GM18499 (cell line): ENCODE measurements around the gene RECQL.

ENCODE experiments used
- ATAC-seq: cut with Tn5 transposase; IDR thresholded peaks from one replicate; pipeline ENCODE4 v1.9.1; 2021; ENCODE audit warnings: moderate number of reproducible peaks; ENCODE audit not compliant: insufficient read depth, unreplicated experiment

RECQL gene, protein sequence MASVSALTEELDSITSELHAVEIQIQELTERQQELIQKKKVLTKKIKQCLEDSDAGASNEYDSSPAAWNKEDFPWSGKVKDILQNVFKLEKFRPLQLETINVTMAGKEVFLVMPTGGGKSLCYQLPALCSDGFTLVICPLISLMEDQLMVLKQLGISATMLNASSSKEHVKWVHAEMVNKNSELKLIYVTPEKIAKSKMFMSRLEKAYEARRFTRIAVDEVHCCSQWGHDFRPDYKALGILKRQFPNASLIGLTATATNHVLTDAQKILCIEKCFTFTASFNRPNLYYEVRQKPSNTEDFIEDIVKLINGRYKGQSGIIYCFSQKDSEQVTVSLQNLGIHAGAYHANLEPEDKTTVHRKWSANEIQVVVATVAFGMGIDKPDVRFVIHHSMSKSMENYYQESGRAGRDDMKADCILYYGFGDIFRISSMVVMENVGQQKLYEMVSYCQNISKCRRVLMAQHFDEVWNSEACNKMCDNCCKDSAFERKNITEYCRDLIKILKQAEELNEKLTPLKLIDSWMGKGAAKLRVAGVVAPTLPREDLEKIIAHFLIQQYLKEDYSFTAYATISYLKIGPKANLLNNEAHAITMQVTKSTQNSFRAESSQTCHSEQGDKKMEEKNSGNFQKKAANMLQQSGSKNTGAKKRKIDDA

DNA sequence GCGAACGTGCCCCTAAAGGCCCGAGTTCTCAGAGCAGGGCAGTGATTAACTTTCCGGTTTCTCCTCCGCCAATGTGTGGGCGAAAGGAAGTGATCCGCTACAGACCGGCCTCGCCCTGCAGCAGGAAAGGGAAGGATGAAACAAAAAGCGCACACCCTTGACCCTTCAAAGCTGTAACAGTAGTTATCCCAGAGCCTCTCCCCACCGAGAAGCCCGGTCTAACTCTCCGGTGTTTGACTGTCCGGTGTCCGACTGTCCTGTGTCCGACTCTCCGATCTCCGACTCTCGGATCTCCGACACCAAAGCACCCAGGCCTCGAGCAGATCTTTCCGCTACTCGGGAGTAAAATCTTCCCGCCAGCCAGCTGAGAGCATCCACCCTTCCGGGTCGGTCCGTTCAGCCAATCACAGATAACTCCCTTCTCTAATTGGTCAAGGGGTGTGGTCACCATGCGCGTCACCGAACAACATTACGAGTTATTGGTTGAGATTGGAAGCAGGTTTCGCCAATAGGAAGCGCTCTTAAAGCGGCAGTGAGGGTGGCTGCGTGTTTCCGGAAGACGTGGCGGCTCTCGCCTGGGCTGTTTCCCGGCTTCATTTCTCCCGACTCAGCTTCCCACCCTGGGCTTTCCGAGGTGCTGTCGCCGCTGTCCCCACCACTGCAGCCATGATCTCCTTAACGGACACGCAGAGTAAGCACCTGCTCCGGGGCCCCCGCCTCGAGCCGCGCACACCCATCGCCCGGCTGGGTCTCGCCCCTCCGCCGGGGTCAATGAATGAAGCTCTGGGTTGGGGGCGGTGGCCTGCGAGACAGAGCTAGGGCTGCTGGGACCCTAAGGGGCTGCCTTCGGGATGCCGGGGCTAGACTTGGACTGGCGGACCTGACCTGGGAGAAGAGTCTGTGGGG lies at the start of gene RECQL, which contains the start of gene GOLT1B:
Gene RECQL (minus strand): TSS at position 378 of the 906 bp plus-strand sequence. CDS start 2,065 bp downstream, outside the sequence.
Gene GOLT1B (plus strand): TSS at position 532 of the 906 bp plus-strand sequence. CDS start 135 bp downstream, at position 667.
- ATAC-seq: peak; percentile 99

DNA sequence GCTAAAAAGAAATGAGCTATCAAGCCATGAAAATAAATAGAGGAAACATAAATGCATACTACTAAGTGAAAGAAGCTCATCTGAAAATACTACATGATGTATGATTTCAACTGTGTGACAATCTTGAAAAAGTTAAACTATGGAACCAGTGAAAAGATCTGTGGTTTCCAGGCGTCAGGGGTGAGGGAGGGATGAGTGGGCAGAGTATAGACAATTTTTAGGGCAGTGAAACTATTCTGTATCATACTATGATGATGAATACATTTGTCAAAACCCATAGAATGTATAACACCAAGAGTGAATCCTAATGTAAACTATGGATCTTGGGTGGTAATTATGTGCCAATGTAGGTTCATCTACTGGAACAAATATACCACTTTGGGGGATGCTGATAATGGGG lies 46.0 kb upstream of the RECQL start:
- no peak for ATAC-seq

DNA sequence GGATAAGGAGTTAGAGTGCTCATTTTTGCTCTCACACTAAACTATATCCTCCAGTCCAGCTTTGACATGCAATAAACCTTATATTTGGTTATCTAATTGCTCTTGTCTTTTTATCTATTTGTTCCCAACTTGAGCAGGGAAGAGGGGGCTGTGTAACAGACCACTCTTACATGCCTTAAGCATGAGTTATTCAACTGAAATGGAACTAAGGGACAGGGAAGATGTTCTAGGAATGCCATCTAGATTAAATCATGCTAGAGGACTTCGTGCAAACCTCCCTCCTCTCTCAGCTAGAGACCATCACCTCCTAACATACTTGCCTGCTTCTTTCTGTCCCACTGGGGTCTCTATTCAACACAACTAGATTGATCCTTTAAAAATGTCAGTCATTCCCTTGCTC lies 45.3 kb upstream of the RECQL start:
- ATAC-seq: no peak

DNA sequence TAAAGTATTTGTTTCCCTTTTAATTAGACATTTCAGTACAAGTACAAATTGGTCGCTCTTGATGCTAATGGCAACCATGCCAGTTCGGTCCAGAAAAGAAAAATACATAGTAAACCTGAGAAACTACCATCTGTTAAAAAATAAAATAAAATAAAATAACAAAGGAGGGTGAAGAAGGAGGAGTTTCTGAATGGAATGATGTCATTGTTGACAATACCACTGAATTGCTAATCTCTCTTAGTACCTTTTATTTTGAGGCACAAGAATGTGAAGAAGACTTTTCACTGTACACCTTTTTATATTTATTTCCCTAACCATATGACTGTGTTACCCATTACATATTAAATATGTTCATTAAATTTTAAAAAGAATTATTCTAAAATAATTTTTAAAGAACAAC lies 44.1 kb upstream of the RECQL start:
- ATAC-seq: no peak

DNA sequence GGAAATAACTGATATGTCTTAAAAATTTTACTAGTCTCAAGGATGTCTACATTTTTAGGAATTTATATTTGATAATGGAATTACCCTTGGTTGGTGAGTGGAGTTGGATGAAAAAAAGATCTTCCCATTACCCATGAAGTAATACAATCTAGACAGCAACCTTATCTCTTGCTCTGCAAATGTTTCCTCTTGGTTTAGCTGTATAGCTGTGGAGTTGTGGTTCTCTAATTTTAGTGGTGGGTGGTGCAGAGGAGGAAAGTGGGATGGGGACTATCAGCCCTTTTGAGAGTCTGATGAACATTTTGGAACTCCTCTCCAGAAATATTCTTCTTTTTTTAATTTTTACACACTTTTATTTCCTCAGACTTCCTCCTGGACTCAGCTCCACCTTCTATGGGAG lies 41.7 kb upstream of the RECQL start:
- no peak for ATAC-seq

DNA sequence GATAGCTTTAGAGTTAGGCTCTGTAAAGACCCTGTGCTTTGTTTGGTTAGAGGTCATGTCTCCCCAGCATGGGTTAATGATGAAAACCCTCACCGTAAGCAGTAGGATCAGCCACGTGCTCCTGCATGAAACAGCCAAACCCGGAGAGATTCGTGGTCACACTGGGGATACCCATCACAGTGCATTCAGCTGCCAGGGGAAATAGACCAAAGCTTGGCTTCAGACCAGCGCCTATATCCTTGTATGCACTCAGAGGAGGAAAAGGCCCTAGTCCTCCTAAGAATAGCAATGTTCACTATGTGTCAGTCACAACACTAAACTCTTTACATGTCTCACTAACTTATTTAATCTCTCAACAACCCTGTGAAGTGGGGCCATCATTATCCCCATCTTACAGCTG lies 41.0 kb upstream of the RECQL start:
- no peak for ATAC-seq

DNA sequence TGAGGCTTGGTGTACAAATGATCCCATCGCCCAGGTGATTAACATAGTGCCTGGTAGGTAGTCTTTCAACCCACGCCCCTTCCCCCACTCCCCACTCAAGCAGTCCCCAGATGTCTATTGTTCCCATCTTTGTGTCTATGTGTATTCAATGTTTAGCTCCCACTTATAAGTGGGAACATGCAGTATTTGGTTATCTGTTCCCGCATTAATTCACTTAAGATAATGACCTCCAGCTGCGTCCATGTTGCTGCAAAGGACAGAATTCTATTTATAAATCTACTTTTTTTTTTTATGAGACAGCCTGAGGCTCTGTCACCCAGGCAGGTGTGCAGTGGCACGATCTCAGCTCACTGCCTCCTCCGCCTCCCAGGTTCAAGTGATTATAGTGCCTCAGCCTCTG lies 40.3 kb upstream of the RECQL start:
- no peak for ATAC-seq

DNA sequence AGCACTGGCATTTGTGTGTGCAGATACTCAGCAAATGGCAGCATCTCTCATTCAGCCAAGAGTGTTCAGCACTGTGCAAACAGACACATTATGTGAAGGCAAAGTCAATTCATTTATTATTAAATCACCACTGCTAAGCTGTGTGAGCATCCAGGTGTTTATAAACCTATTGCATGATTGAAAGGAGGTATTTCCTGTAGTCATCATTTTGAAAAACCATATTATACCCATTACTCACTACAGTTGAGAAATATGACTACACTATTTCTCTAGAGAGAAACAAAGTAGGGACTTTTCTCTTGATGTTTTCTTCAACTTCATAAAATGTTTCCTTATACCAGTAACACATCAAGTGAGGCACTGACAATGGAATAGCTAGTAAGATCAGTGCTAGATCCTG lies 38.4 kb upstream of the RECQL start:
- ATAC-seq: no peak

DNA sequence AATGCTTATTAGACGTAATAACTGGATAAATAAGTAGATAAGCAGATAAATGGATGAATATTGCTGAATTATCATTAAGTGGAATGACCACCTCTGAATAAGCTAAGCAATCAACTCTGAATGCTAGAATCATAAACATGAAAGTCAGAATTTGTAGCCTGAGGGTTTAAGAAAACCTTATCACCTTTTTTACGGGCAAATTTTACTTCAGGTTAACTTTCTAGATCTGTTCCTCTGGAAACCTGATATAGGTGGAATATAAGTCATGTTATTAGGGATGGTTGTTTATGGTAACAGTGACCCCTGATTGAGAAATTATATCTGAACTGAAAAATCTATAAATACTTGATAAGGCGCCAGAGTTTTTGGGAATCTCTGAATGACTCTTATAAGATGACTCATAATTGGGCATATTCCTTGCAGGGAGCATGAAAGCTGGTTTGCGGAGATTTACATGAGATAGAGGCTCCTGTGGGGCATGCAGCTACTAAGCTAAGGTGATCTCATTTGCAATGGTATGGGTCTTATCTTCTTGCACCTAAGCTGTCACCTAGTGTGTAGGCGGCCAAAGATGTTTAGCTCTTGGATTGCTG lies 36.7 kb upstream of the RECQL start:
- ATAC-seq: no peak

DNA sequence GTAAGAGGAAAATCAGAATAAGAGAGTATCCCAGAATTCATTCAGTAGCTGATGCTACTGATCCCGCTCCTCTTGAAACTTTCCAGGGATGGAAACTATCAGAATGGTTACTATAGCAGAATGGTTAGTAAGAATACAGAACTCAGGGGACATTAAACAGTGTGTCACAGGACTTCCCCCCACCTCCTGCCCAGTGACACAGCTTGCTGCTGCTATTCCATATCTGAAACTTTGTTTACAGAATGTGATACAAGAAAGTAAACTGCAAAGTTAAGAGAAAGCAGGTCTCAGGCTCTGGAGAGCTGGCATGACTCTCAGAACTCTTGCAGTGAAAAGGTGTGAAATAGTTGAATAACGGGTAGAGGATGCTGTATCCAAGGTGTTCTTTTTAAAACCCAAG lies 28.0 kb upstream of the RECQL start:
- no peak for ATAC-seq

DNA sequence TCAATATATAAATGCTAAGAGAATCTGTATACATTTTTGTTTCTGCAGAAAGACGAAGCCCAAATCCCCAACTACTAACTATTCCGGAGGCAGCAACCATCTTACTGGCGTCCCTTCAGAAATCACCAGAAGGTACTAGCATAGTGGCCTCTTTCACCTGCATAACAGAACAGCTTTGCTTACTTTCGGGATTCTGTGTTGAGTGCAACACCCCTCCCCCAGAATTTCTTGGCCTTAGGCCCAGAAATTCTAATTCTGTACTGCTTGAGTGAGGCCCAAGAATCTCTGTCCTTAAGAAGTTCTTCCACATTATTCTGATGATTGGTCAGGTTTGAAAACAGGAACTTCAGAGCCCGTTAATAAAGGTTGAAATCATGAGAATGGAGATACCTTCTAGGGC lies 27.5 kb upstream of the RECQL start:
- ATAC-seq: no peak

DNA sequence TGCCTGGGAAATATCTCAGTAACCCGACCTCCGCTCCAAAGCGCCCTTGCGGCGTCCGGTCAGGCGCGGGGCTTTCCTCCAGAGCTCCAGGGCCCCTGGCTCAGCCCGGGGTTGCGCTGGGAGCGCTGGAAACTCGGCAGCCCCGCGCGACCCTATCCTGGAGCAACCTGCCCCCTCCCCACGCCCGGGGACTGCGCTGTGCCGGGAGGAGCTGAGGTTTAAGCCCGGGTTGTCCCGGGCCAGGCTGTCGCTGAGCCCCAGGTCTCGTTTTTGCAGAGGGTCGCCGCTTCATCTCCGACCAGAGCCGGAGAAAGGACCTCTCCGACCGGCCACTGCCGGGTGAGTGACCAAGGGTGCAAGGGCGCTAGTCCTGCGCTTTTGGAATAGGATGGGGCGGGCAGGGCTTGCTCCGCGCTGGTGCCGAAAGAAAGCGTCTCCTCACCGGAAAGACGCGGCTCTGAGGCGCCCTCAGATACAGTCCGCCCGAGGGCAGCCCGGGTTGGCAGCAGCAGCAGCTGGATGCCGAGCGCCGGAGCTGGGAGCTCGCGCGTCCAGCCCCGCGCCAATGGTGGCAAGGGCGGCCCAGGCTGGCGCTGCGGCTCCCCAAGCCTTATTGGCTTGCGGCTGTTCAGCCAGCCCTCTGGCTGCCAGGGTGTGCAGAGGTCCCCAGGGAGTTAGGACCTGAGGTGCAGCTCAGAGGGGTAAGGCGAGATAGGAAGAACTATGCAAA lies 26.2 kb upstream of the RECQL start:
- peak; percentile 91 for ATAC-seq

DNA sequence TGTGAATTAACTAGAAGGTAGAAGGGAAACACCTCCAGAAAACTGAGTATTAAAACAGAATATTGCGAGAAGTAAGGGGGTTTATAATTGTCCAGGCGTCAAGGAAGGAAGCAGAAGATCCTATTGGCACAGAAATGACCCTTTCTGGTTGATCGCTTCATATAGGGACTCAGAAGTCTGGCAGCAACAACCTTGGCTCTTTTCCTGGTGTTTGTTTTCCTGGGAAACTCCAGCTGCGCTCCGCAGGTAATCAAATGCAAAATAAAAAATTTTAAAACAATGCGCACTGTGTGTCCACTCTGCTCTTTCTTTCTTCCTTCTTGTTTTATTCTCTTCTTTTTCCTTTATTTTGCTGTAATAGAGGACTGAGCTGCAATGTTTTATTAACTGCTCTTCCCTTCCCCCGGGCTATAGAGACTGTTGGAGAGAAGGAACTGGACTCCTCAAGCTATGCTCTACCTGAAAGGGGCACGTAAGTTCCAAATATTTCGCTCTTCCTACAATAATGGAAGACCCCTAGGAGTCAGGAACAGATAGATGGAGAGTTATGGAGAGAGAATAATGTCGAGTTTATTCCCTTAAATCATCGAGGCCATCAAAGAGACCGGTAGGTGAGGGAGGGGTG lies 25.4 kb upstream of the RECQL start:
- ATAC-seq: no peak

DNA sequence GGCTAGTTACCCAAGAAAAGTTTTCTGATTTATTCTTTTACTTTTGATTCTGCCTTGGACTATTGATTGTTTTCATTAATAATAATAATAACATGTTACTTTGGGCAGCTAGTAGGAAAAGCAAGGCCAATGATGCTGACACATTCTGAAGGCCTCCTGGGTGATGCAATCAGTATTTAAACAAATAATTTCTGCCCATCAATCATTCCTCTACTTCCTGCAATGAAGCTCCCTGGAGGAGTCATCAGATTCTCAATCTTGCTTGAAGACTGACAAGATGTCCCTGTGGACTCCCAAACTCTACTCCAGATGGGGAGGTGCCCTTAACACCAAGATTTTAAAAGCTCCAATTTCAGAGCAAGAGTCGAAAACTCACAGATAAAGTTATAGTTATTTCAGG lies 24.6 kb upstream of the RECQL start, which contains the start of gene SPX:
Gene SPX (plus strand): TSS at position 244 of the 400 bp plus-strand sequence. CDS start 177 bp downstream, outside the sequence.
- ATAC-seq: no peak

DNA sequence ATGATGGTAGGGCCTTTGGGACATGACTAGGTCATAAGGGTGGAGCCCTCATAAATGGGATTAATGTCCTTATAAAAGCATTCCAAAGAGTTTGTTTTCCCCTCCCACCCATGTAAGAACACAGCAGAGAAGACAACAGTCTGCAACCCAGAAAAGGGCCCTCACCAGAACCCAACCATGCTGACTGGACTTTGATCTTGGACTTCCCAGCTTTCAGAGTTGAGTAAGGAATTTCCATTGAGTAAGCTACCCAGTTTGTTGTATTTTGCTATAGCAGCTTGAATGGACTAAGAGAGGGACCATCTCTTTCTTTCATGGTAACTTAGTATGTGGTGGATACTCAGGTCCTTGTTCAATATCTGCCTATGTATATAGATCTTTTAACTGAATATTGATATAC lies 21.7 kb upstream of the RECQL start:
- no peak for ATAC-seq

DNA sequence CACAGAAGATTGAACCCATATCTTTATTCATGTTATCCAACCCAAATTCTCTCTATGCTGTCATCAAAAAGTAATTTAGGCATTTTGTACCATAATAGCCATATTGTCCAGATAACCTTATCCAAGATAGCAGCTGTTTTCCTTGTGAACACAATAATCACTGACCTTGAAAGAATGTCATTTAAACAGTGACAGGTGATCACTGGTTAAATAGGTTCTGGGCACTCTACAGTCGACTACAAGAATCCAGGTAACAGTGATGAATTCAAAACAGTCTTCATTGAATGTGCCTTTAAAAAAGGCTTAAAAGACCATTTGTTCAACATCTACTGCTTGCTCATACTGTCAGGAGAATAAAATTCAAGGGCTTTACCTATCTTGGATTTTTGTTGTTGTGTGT lies 20.1 kb upstream of the RECQL start:
- no peak for ATAC-seq

DNA sequence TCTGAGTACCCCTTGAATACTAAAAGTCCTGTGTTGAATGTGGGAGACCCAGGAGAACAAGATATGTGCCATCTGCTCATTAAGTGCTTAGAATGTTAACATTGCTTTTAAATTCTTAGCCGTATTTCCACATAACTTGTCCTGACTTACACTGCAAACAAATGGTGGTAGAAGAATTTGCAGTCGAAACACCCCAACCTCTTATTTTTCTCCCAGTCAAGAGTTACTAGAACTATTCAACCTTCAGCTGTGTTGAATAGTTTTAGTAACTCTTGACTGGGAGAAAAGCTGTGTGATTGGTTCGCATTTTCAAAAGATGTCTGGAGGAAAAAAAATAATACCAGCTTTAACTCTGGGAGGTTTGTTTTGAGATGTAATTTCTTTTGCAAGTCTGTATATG lies 17.0 kb upstream of the RECQL start:
- no peak for ATAC-seq

DNA sequence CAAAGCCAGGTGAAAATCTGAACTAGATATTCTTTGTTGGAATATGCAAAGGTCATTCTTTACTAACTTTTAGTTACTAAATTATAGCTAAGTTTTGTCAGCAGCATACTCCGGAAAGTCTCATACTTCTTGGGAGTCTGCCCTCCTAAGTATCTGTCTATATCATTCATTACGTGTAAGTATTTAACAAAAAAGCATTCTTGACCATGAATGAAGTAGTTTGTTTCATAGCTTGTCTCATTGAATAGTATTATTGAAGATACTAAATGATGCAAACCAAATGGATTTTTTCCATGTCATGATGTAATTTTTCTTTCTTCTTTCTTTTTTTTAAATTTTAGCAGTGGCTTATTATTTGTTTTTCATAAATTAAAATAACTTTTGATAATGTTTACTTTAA lies 14.8 kb upstream of the RECQL start:
- ATAC-seq: no peak

DNA sequence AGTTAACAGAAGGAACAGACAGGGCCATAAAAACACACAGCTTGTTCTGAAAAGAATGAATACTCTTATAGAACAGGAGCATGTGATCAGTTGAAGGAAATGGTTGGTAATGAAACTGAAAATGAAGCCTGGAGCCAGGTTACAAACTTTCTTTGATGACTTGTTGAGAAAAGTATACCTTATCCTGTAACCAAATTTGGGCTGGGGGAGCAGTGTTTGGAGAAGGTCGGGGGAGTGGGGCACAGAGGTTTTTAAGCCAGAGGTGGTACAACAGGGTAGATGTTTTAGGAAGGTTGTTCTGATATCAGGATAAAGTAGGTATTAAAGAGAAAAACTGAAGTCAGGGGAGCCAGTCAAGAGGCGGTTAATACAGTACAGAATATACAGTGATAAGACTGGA lies 8.3 kb upstream of the RECQL start:
- peak; percentile 91 for ATAC-seq
